ENCODE results near the gene C3orf49. TPM values are rescaled to one million over a fixed set of nuclear protein-coding genes. Genes with fewer than 3 reads are reported as not detected.

The C3orf49 gene
- total and polyA plus RNA-seq, 2 of the 13 experiments (the other 11 are each of a cell fraction or from before 2014, with no cell fraction given): not detected

DNA sequence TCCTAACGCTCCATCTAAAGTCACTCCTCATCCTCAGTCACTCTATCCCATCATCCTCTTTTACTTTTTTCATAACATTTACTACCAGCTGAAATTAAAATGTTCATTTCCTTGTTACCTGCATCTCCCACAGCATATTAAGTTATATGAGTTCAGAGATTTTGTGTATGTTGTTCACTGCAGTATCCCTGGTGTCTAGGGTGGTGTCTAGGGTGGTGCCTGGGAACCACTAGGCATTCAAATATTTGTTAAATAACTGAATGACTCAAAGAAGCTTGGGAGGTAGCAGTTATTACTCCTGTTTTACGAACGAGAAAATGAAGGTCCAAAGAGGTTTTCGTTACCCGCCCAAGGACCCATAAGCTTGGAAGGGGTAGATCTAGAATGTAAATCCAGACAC is 1.9 kb upstream of the C3orf49 start:
- Histone ChIP-seq H2AFZ (ENCODE audit: low read length) (no peak overlapping the region), H3K4me3 (replicated peaks in 1 of 3; ENCODE audit: insufficient read depth in 1 of 3, low read depth in 2 of 3, low read length in 3 of 3) (no peak overlapping the region), H3K4me2 (ENCODE audit: low read depth, low read length) (no peak overlapping the region), H3K36me3 (replicated peaks in 1 of 2; ENCODE audit: control insufficient read depth in 1 of 2, insufficient read depth in 2 of 2, low read length in 2 of 2) (no peaks in the 10 kb centered on the region), H3K27ac (ENCODE audit: extremely low read length, insufficient read depth, low read length) (no peak overlapping the region), H4K20me1 (ENCODE audit: insufficient read depth, low read length) (no peaks in the 10 kb centered on the region), H3K9me3 (ENCODE audit: low read length) (no peaks in the 10 kb centered on the region), H3K4me1 (ENCODE audit: insufficient read depth, low read length) (peaks cover 10% of the 10 kb centered on the region), H3K79me2 (ENCODE audit: insufficient read depth, low read length) (no peaks in the 10 kb centered on the region), H3K27me3 (ENCODE audit: control insufficient read depth in 1 of 2, insufficient read depth in 2 of 2, low read length in 2 of 2) (no peaks in the 10 kb centered on the region), H3K9ac (ENCODE audit: insufficient read depth, low read depth, low read length) (no peak overlapping the region)
- WGBS (ENCODE audit: low lambda C conversion rate): 78% methylated on average over 5 of the region's 5 CpGs
- in situ Hi-C loops (cut with HindIII; ENCODE audit: extremely low pct_ligation_motif_present, low pct_unique_long_range_greater_than_20kb): loop anchor here (5.0 to 25.0 kb wide), 2 partner anchors 465 to 1180 kb away; no protein-coding TSS in a partner anchor
- no peak for TF ChIP-seq YEATS4 (CRISPR knock-in tag; IDR thresholded peaks at IDR 0.05; ENCODE audit: borderline replicate concordance)
- no peak for TF ChIP-seq RBFOX2 (IDR thresholded peaks at IDR 0.05; ENCODE audit: low read depth, low read length)
- TF ChIP-seq POLR2AphosphoS5 (IDR thresholded peaks at IDR 0.05; ENCODE audit: low read depth, low read length): no peak
- TF ChIP-seq, protein P1, sequence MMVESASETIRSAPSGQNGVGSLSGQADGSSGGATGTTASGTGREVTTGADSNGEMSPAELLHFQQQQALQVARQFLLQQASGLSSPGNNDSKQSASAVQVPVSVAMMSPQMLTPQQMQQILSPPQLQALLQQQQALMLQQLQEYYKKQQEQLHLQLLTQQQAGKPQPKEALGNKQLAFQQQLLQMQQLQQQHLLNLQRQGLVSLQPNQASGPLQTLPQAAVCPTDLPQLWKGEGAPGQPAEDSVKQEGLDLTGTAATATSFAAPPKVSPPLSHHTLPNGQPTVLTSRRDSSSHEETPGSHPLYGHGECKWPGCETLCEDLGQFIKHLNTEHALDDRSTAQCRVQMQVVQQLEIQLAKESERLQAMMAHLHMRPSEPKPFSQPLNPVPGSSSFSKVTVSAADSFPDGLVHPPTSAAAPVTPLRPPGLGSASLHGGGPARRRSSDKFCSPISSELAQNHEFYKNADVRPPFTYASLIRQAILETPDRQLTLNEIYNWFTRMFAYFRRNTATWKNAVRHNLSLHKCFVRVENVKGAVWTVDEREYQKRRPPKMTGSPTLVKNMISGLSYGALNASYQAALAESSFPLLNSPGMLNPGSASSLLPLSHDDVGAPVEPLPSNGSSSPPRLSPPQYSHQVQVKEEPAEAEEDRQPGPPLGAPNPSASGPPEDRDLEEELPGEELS (CRISPR knock-in tag; IDR thresholded peaks at IDR 0.05): no peak
- no peak for TF ChIP-seq HNRNPL (IDR thresholded peaks at IDR 0.05; ENCODE audit: low read depth, low read length)
- TF ChIP-seq, protein P2, sequence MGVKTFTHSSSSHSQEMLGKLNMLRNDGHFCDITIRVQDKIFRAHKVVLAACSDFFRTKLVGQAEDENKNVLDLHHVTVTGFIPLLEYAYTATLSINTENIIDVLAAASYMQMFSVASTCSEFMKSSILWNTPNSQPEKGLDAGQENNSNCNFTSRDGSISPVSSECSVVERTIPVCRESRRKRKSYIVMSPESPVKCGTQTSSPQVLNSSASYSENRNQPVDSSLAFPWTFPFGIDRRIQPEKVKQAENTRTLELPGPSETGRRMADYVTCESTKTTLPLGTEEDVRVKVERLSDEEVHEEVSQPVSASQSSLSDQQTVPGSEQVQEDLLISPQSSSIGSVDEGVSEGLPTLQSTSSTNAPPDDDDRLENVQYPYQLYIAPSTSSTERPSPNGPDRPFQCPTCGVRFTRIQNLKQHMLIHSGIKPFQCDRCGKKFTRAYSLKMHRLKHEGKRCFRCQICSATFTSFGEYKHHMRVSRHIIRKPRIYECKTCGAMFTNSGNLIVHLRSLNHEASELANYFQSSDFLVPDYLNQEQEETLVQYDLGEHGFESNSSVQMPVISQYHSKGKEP (CRISPR knock-in tag; IDR thresholded peaks at IDR 0.05): no peak
- no peak for TF ChIP-seq NR3C1 (CRISPR knock-in tag; IDR thresholded peaks at IDR 0.05)
- no peak for TF ChIP-seq MED1 (CRISPR knock-in tag; IDR thresholded peaks at IDR 0.05)
- FAIRE-seq (no peak), DNase-seq (ENCODE audit: low spot score) (no peak), ATAC-seq (no peak)
- ChIA-PET CTCF (ENCODE audit: low intra/inter-chr PET ratio, low total read pairs) (interaction anchor here (2.6 kb wide), 1 partner anchor 468 kb away, joined by 35 read pairs; no protein-coding TSS in a partner anchor), POLR2A (no interaction called here)
- BruUV-seq (replicated peaks): no TSS peak
- intact Hi-C loops (cut with micrococcal nuclease; ENCODE audit: unreplicated experiment): no loop called here

Measured in HepG2 (cell line).